ENCODE results near the gene APOL3. TPM values are rescaled to one million over a fixed set of nuclear protein-coding genes. Genes with fewer than 3 reads are reported as not detected.
"Not testable (repeated sequence)": the region's sequence is repeated elsewhere in the genome, so short reads cannot be mapped to it uniquely, and the experiment has no call there.

The APOL3 gene
- total RNA-seq, 4 donors from 2014 or later = 22.1 to 108 (median 76.7) TPM

DNA sequence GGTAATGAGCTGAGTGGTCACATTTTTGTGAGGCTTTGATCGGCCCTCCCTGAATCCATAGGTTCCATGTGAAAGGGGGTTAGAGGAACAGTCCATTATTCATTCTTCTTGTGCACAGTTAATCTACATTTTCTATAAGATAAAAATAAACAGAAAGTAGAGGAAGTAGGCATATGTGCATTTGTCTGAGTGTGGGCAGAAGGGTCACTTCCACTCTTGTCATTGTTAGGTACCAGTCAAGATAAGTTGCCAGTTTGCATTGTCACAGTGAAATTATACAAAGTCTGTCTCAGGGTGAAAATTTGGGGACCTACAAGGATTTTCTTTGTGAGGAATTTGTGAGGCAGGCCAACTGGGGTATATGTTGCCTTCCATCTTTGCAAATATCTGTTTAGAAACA is 45.7 kb upstream of the APOL3 start:
- Histone ChIP-seq H3K27ac (no peak overlapping the region), H3K4me1 (no peaks in the 10 kb centered on the region), H3K4me3 (no peak overlapping the region), H3K27me3 (no peaks in the 10 kb centered on the region), H3K9me3 (no peaks in the 10 kb centered on the region), H3K36me3 (no peaks in the 10 kb centered on the region)
- no peak for DNase-seq
- TF ChIP-seq, protein P1, sequence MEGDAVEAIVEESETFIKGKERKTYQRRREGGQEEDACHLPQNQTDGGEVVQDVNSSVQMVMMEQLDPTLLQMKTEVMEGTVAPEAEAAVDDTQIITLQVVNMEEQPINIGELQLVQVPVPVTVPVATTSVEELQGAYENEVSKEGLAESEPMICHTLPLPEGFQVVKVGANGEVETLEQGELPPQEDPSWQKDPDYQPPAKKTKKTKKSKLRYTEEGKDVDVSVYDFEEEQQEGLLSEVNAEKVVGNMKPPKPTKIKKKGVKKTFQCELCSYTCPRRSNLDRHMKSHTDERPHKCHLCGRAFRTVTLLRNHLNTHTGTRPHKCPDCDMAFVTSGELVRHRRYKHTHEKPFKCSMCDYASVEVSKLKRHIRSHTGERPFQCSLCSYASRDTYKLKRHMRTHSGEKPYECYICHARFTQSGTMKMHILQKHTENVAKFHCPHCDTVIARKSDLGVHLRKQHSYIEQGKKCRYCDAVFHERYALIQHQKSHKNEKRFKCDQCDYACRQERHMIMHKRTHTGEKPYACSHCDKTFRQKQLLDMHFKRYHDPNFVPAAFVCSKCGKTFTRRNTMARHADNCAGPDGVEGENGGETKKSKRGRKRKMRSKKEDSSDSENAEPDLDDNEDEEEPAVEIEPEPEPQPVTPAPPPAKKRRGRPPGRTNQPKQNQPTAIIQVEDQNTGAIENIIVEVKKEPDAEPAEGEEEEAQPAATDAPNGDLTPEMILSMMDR (IDR thresholded peaks at IDR 0.05) = no peak
- no peak for TF ChIP-seq POLR2A (IDR thresholded peaks at IDR 0.05)
- intact Hi-C loops (cut with DNase I; ENCODE audit: low total_unique reads) = no loop called here

GRCh38 chr22:36205573-36205972 is 45.0 kb upstream of the APOL3 start:
- H3K27me3 ChIP-seq; H3K9me3 ChIP-seq; H3K27ac ChIP-seq; intact Hi-C loops (cut with DNase I; ENCODE audit: low total_unique reads); H3K4me3 ChIP-seq; H3K4me1 ChIP-seq; H3K36me3 ChIP-seq; DNase-seq: not testable (repeated sequence)

DNA sequence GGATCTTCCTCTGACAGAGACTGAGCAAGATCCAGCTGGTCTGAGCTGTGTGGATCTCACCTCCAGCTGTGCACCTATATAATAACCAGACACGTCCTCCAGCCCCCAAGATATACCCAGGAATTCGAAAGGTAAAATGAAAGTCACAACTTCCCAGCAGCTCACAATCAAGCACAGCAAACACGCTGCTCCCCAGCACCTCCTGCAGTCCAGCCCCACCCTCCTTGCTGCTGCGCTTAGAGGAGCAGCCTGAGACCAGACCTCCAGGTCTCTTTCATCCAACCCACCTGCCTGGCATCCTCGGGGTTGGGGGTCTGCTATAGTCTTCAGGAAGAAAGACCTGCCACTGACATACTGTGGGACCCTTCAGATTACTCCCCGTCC is 44.1 kb upstream of the APOL3 start:
- H3K4me3 ChIP-seq = no peak overlapping the region
- DNase-seq = no peak
- no peak for TF ChIP-seq POLR2A (IDR thresholded peaks at IDR 0.05)
- TF ChIP-seq, protein P1 (IDR thresholded peaks at IDR 0.05) = no peak
- H3K36me3 ChIP-seq = no peaks in the 10 kb centered on the region
- no peaks in the 10 kb centered on the region for H3K27me3 ChIP-seq
- no peak overlapping the region for H3K27ac ChIP-seq
- H3K4me1 ChIP-seq = no peaks in the 10 kb centered on the region
- intact Hi-C loops (cut with DNase I; ENCODE audit: low total_unique reads) = no loop called here
- no peaks in the 10 kb centered on the region for H3K9me3 ChIP-seq

GRCh38 chr22:36204001-36204631 is 43.6 kb upstream of the APOL3 start:
- no peak overlapping the region for H3K27ac ChIP-seq
- TF ChIP-seq POLR2A (IDR thresholded peaks at IDR 0.05) = no peak
- TF ChIP-seq, protein P1 (IDR thresholded peaks at IDR 0.05) = no peak
- no peaks in the 10 kb centered on the region for H3K9me3 ChIP-seq
- no peaks in the 10 kb centered on the region for H3K27me3 ChIP-seq
- H3K4me1 ChIP-seq = no peaks in the 10 kb centered on the region
- H3K4me3 ChIP-seq = no peak overlapping the region
- no peak for DNase-seq
- intact Hi-C loops (cut with DNase I; ENCODE audit: low total_unique reads) = no loop called here
- H3K36me3 ChIP-seq = no peaks in the 10 kb centered on the region

GRCh38 chr22:36203441-36203840 is 42.9 kb upstream of the APOL3 start:
- H3K36me3 ChIP-seq; H3K4me1 ChIP-seq; intact Hi-C loops (cut with DNase I; ENCODE audit: low total_unique reads); H3K27me3 ChIP-seq; H3K27ac ChIP-seq; H3K4me3 ChIP-seq; H3K9me3 ChIP-seq; DNase-seq: not testable (repeated sequence)

- H3K4me3 ChIP-seq; H3K27me3 ChIP-seq; intact Hi-C loops (cut with DNase I; ENCODE audit: low total_unique reads); H3K4me1 ChIP-seq; H3K36me3 ChIP-seq; DNase-seq; H3K27ac ChIP-seq; H3K9me3 ChIP-seq: not testable (repeated sequence)
Measured at GRCh38 chr22:36202906-36203305, 42.4 kb upstream of the APOL3 start.

Measured in uterus (tissue), 4 donors.